Keratinocyte (primary cell): ENCODE results near the gene CPSF4. TPM values are rescaled to one million over a fixed set of nuclear protein-coding genes. Genes with fewer than 3 reads are reported as not detected.

Experiments
- DNase-seq: peaks from one replicate; pipeline ENCODE4 v3.0.0-alpha.2; 2011; ENCODE audit warnings: low read depth, missing footprints, low spot score
- FAIRE-seq: peaks from 2 replicates; lab custom pipeline; 2011; peaks lifted over from hg19 to GRCh38; lab: Jason Lieb, UNC
- H2AFZ ChIP-seq: 2 replicates; pipeline ENCODE4 v1.6.0; 2012; ENCODE audit warnings: low read length, control low read depth, inconsistent platforms; ENCODE audit not compliant: control insufficient read depth
- H3K27ac ChIP-seq: 2 replicates; pipeline ENCODE4 v1.5.1; 2011; ENCODE audit warnings: low read length; ENCODE audit not compliant: control insufficient read depth, insufficient read depth
- H3K27me3 ChIP-seq: 3 replicates; pipeline ENCODE4 v1.6.0; 2011; ENCODE audit warnings: low read length; ENCODE audit not compliant: control insufficient read depth, insufficient read depth; ENCODE audit errors: extremely low read depth
- H3K36me3 ChIP-seq, 2 experiments: 2 replicates in 1 of 2; 3 replicates in 1 of 2; pipeline ENCODE4 v1.5.1; 2011; ENCODE audit warnings: low read length in 2 of 2, mild to moderate bottlenecking in 1 of 2; ENCODE audit not compliant: control insufficient read depth in 2 of 2, insufficient read depth in 2 of 2; ENCODE audit errors: extremely low read depth in 1 of 2
- H3K4me1 ChIP-seq: 3 replicates; pipeline ENCODE4 v1.5.1; 2011; ENCODE audit warnings: low read length; ENCODE audit not compliant: control insufficient read depth, insufficient read depth; ENCODE audit errors: extremely low read depth
- H3K4me2 ChIP-seq: 3 replicates; pipeline ENCODE4 v1.6.0; 2011; ENCODE audit warnings: low read depth, low read length; ENCODE audit not compliant: control insufficient read depth, insufficient read depth; ENCODE audit errors: extremely low read depth
- H3K4me3 ChIP-seq, 3 experiments: fragments of 200-600 bp in 1 of 3; sonication (generic) in 1 of 3; 2 replicates in 2 of 3; 3 replicates in 1 of 3; pipeline ENCODE4 v1.5.1; 2011 to 2016; ENCODE audit warnings: low read length in 3 of 3, mild to moderate bottlenecking in 3 of 3, control low read depth in 2 of 3, inconsistent platforms in 1 of 3, low read depth in 1 of 3, mixed read lengths in 1 of 3, mixed run types in 1 of 3, moderate library complexity in 1 of 3; ENCODE audit not compliant: control insufficient read depth in 2 of 3, insufficient read depth in 2 of 3; ENCODE audit errors: extremely low read depth in 1 of 3
- H3K79me2 ChIP-seq: 2 replicates; pipeline ENCODE4 v1.6.0; 2012; ENCODE audit warnings: low read length; ENCODE audit not compliant: control insufficient read depth, insufficient read depth
- H3K9ac ChIP-seq: 3 replicates; pipeline ENCODE4 v1.6.0; 2011; ENCODE audit warnings: low read length; ENCODE audit not compliant: control insufficient read depth, insufficient read depth; ENCODE audit errors: extremely low read depth
- H3K9me1 ChIP-seq: 3 replicates; pipeline ENCODE4 v1.6.0; 2011; ENCODE audit warnings: low read length; ENCODE audit not compliant: control insufficient read depth, insufficient read depth; ENCODE audit errors: extremely low read depth
- H3K9me3 ChIP-seq: 2 replicates; pipeline ENCODE4 v1.5.1; 2012; ENCODE audit warnings: low read depth, low read length; ENCODE audit not compliant: control insufficient read depth
- H4K20me1 ChIP-seq: 3 replicates; pipeline ENCODE4 v1.6.0; 2011; ENCODE audit warnings: low read length; ENCODE audit not compliant: control insufficient read depth, insufficient read depth; ENCODE audit errors: extremely low read depth
- CTCF ChIP-seq, 3 experiments: IDR thresholded peaks in 1 of 3; conservative IDR thresholded peaks in 1 of 3; optimal IDR thresholded peaks in 1 of 3; 2 replicates in 2 of 3; 3 replicates in 1 of 3; pipeline versions ENCODE3 to v1.5.1; 2011; ENCODE audit warnings: low read length in 3 of 3, mild to moderate bottlenecking in 3 of 3, moderate library complexity in 2 of 3, control low read depth in 1 of 3, inconsistent platforms in 1 of 3; ENCODE audit not compliant: insufficient read depth in 2 of 3; ENCODE audit errors: extremely low read depth in 1 of 3
- EZH2 ChIP-seq: IDR thresholded peaks from one replicate; pipeline ENCODE4 v1.6.1; 2012; ENCODE audit warnings: inconsistent platforms, mild to moderate bottlenecking, low read length, moderate library complexity
- dilution Hi-C: fragments of 300-500 bp; cut with MboI; formaldehyde crosslinking; loops from one replicate; pipeline ENCODE4 v1.7.0; 2020; ENCODE audit warnings: low sequenced_read_pairs; ENCODE audit not compliant: extremely low pct_ligation_motif_present
- polyA plus RNA-seq, 5 experiments: library from polyadenylated mRNA; depleted of rRNA in 3 of 5; stranded (reverse) in 3 of 5; stranded (forward) in 1 of 5; unstranded in 1 of 5; fragments of >200 nt; gene quantifications; 1 replicate in 1 of 5; 2 replicates in 3 of 5; 3 replicates in 1 of 5; pipeline versions ENCODE4 v1.2.1 to v1.2.3, GENCODE V29; 2011 to 2012; ENCODE audit warnings: missing spikeins in 2 of 5, low read depth in 1 of 5, low replicate concordance in 1 of 5

The CPSF4 gene
- polyA plus RNA-seq, 1 donor (not counting 4 experiments of a cell fraction or from before 2014, with no cell fraction given) = 25.0 TPM

- FAIRE-seq (no peak), DNase-seq (no peak)
- peaks cover 2% of the 10 kb centered on the region for H4K20me1 ChIP-seq
- dilution Hi-C loops = no loop called here
- H3K27ac ChIP-seq = no peak overlapping the region
- no peaks in the 10 kb centered on the region for H3K79me2 ChIP-seq
- H3K9me3 ChIP-seq = no peaks in the 10 kb centered on the region
- H3K4me1 ChIP-seq = no peaks in the 10 kb centered on the region
- no peak overlapping the region for H3K9ac ChIP-seq
- no peak overlapping the region for H2AFZ ChIP-seq
- no peaks in the 10 kb centered on the region for H3K27me3 ChIP-seq
- H3K4me3 ChIP-seq = no peak overlapping the region
- peaks cover 33 to 41% of the 10 kb centered on the region in 2 experiments for H3K36me3 ChIP-seq
- TF ChIP-seq CTCF (optimal IDR thresholded peaks at IDR 0.05 in 1 of 3, IDR thresholded peaks at IDR 0.05 in 1 of 3, conservative IDR thresholded peaks at IDR 0.05 in 1 of 3; ENCODE audit: extremely low read depth in 1 of 3, insufficient read depth in 2 of 3, low read length in 3 of 3) (no peak), EZH2 (no peak)
- H3K4me2 ChIP-seq = no peak overlapping the region
- no peaks in the 10 kb centered on the region for H3K9me1 ChIP-seq
Observed at GRCh38 chr7:99422625-99423024, 16.1 kb upstream of the CPSF4 start.

- DNase-seq (no peak), FAIRE-seq (no peak)
- H3K4me3 ChIP-seq = no peak overlapping the region
- no peaks in the 10 kb centered on the region for H3K79me2 ChIP-seq
- no peaks in the 10 kb centered on the region for H3K4me1 ChIP-seq
- H3K9ac ChIP-seq = no peak overlapping the region
- H3K9me1 ChIP-seq = no peaks in the 10 kb centered on the region
- H3K36me3 ChIP-seq = peaks cover 24 to 32% of the 10 kb centered on the region in 2 experiments
- TF ChIP-seq EZH2 (no peak), CTCF (optimal IDR thresholded peaks at IDR 0.05 in 1 of 3, IDR thresholded peaks at IDR 0.05 in 1 of 3, conservative IDR thresholded peaks at IDR 0.05 in 1 of 3; ENCODE audit: extremely low read depth in 1 of 3, insufficient read depth in 2 of 3, low read length in 3 of 3) (no peak)
- H3K27me3 ChIP-seq = no peaks in the 10 kb centered on the region
- H3K9me3 ChIP-seq = no peaks in the 10 kb centered on the region
- H2AFZ ChIP-seq = no peak overlapping the region
- dilution Hi-C loops = no loop called here
- no peaks in the 10 kb centered on the region for H4K20me1 ChIP-seq
- H3K4me2 ChIP-seq = no peak overlapping the region
- no peak overlapping the region for H3K27ac ChIP-seq
Observed at GRCh38 chr7:99424932-99425730, 13.6 kb upstream of the CPSF4 start.
